Liver (tissue), 9 donors: ENCODE data around the gene AGPAT1. TPM values are rescaled to one million over a fixed set of nuclear protein-coding genes. Genes with fewer than 3 reads are reported as not detected.
"Not testable (repeated sequence)": the region's sequence is repeated elsewhere in the genome, so short reads cannot be mapped to it uniquely, and the experiment has no call there.

ENCODE experiments used
- DNase-seq: peaks from one replicate; pipeline ENCODE4 v3.0.0-alpha.2; 2017; ENCODE audit warnings: low spot score
- H3K27ac ChIP-seq, 2 donors: one replicate each; pipeline ENCODE4 v1.7.0; 2013; ENCODE audit warnings: inconsistent platforms in 2 of 2, low read length in 2 of 2, control low read depth in 1 of 2, low read depth in 1 of 2, mild to moderate bottlenecking in 1 of 2
- H3K27me3 ChIP-seq, 4 donors: one replicate each; pipeline versions ENCODE4 v1.6.1 to v1.7.0; 2013; ENCODE audit warnings: low read length in 3 of 4, inconsistent platforms in 1 of 4, mild to moderate bottlenecking in 1 of 4, moderate library complexity in 1 of 4; ENCODE audit not compliant: control insufficient read depth in 4 of 4, insufficient read depth in 4 of 4
- H3K36me3 ChIP-seq, 4 donors: one replicate each; pipeline versions ENCODE4 v1.6.1 to v1.7.0; 2013; ENCODE audit warnings: low read length in 3 of 4, mild to moderate bottlenecking in 3 of 4, low read depth in 1 of 4, moderate library complexity in 1 of 4; ENCODE audit not compliant: control insufficient read depth in 4 of 4, insufficient read depth in 3 of 4
- H3K4me1 ChIP-seq, 4 donors: one replicate each; pipeline versions ENCODE4 v1.6.1 to v1.7.0; 2013; ENCODE audit warnings: low read length in 3 of 4, mild to moderate bottlenecking in 3 of 4, moderate library complexity in 1 of 4; ENCODE audit not compliant: control insufficient read depth in 4 of 4, insufficient read depth in 4 of 4
- H3K4me3 ChIP-seq, 3 donors: one replicate each; pipeline versions ENCODE4 v1.6.1 to v1.7.0; 2013; ENCODE audit warnings: low read length in 3 of 3, control low read depth in 1 of 3, low read depth in 1 of 3, mild to moderate bottlenecking in 1 of 3
- H3K9ac ChIP-seq, 2 donors: one replicate each; pipeline ENCODE4 v1.7.0; 2013; ENCODE audit warnings: low read length in 2 of 2, mild to moderate bottlenecking in 2 of 2, moderate library complexity in 2 of 2, control low read depth in 1 of 2, low read depth in 1 of 2
- H3K9me3 ChIP-seq, 4 donors: one replicate each; pipeline versions ENCODE4 v1.6.1 to v1.7.0; 2013; ENCODE audit warnings: low read length in 3 of 4; ENCODE audit not compliant: control insufficient read depth in 4 of 4
- CTCF ChIP-seq: fragments of 150-350 bp; IDR thresholded peaks from 2 replicates; pipeline ENCODE4 v1.5.1; 2017; ENCODE audit warnings: improper control_type of control experiment, low read depth, low read length; ENCODE audit not compliant: missing input control
- EGR1 ChIP-seq, 2 donors: IDR thresholded peaks; 2 replicates each; pipeline ENCODE4 v1.6.1; 2016 to 2018; ENCODE audit warnings: antibody characterized with exemption in 2 of 2, low read depth in 2 of 2
- FOXA1 ChIP-seq: IDR thresholded peaks from 2 replicates; pipeline ENCODE4 v1.6.1; 2016; ENCODE audit warnings: antibody characterized with exemption
- FOXA2 ChIP-seq: IDR thresholded peaks from 2 replicates; pipeline ENCODE4 v1.6.1; 2016; ENCODE audit warnings: antibody characterized with exemption
- GABPA ChIP-seq, 2 donors: IDR thresholded peaks in 1 of 2; conservative IDR thresholded peaks in 1 of 2; 2 replicates each; pipeline ENCODE4 v1.6.1; 2016; ENCODE audit warnings: antibody characterized with exemption in 2 of 2, mild to moderate bottlenecking in 1 of 2, moderate library complexity in 1 of 2
- HNF4A ChIP-seq, 2 donors: conservative IDR thresholded peaks; 2 replicates each; pipeline ENCODE4 v1.6.1; 2016; ENCODE audit warnings: antibody characterized with exemption in 2 of 2, mild to moderate bottlenecking in 2 of 2
- REST ChIP-seq: IDR thresholded peaks from 2 replicates; pipeline ENCODE4 v1.6.1; 2016; ENCODE audit warnings: antibody characterized with exemption, mild to moderate bottlenecking
- RXRA ChIP-seq, 2 donors: IDR thresholded peaks; 2 replicates each; pipeline ENCODE4 v1.6.1; 2017 to 2018; ENCODE audit warnings: antibody characterized with exemption in 2 of 2, mild to moderate bottlenecking in 1 of 2
- SP1 ChIP-seq: IDR thresholded peaks from 2 replicates; pipeline ENCODE4 v1.6.1; 2018; ENCODE audit warnings: antibody characterized with exemption, mild to moderate bottlenecking
- TAF1 ChIP-seq: conservative IDR thresholded peaks from 2 replicates; pipeline ENCODE4 v1.6.1; 2016; ENCODE audit warnings: antibody characterized with exemption, mild to moderate bottlenecking
- YY1 ChIP-seq: IDR thresholded peaks from 2 replicates; pipeline ENCODE4 v1.6.1; 2016; ENCODE audit warnings: antibody characterized with exemption, mild to moderate bottlenecking
- ZBTB33 ChIP-seq: IDR thresholded peaks from 2 replicates; pipeline ENCODE4 v1.6.1; 2016; ENCODE audit warnings: antibody characterized with exemption
- WGBS: extraction: QIAGEN DNeasy Blood & Tissue Kit; methylation state at CpG from one replicate; pipeline ENCODE4 v1.1.7; 2013; 5-methylcytosine and 5-hydroxymethylcytosine counted together
- polyA plus RNA-seq, 2 donors: library from polyadenylated mRNA; stranded (reverse) in 1 of 2; unstranded in 1 of 2; fragments of 200-250 nt in 1 of 2; fragments of >200 nt in 1 of 2; fragmentation: Nextera tagmentation in 1 of 2; extraction: Ambion mirVana in 1 of 2; gene quantifications; one replicate each; pipeline versions ENCODE4 v1.2.1 to v1.2.3, GENCODE V29; 2013 to 2015
- total RNA-seq, 2 donors: library from RNA; depleted of rRNA; stranded (reverse); fragments of >200 nt; gene quantifications; one replicate each; pipeline ENCODE4 v1.2.3, GENCODE V29; 2014
- donor health status: healthy.
- donor health status: healthy.
- donor health status: healthy.
- donor health status: healthy.
- donor health status: healthy.

AGPAT1 gene
- total and polyA plus RNA-seq, 4 donors, result 10.4 to 45.1 (median 17.5) TPM

- TF ChIP-seq ZBTB33 (no peak), SP1 (no peak), HNF4A (conservative IDR thresholded peaks at IDR 0.05) (no peak)
Measured at GRCh38 chr6:32194388-32194787, 18.5 kb upstream of the AGPAT1 start (continued).

GRCh38 chr6:32193096-32193495, 17.2 kb upstream of the AGPAT1 start:
- DNase-seq, H3K36me3 ChIP-seq, H3K9ac ChIP-seq, H3K27me3 ChIP-seq, H3K9me3 ChIP-seq, H3K4me3 ChIP-seq: not testable (repeated sequence)
- Histone ChIP-seq H3K4me1 (peaks cover 8 to 42% (median 26%) of the 10 kb centered on the region in 4 donors), H3K27ac (peak overlapping the region; percentile 75 to 97)
- 80% methylated on average over 13 of the region's 13 CpGs for WGBS

- Histone ChIP-seq H3K27ac (peak within 1 kb of the TSS; percentile 75 to 97), H3K27me3 (no peaks in the 10 kb centered on the region), H3K4me3 (peak within 1 kb of the TSS in 2 of 3 donors; percentile 37 to 40), H3K4me1 (peaks cover 8 to 45% (median 29%) of the 10 kb centered on the region in 4 donors), H3K9ac (peak within 1 kb of the TSS; percentile 54 to 73), H3K36me3 (peaks cover 0 to 2% (median 1%) of the 10 kb centered on the region in 4 donors), H3K9me3 (no peaks in the 10 kb centered on the region)
- TF ChIP-seq TAF1, result no peak
- TF ChIP-seq CTCF, result no peak
- peak; percentile 33 to 36 for TF ChIP-seq GABPA (IDR thresholded peaks at IDR 0.05 in 1 of 2, conservative IDR thresholded peaks at IDR 0.05 in 1 of 2)
- WGBS, result 48% methylated on average over 5 of the region's 5 CpGs
- no peak for DNase-seq
Measured at GRCh38 chr6:32192608-32193039, 16.7 kb upstream of the AGPAT1 start, which contains the start of gene GPSM3. Gene GPSM3, minus strand, starts transcription at chr6:32192643. Its CDS starts 130 bp downstream, at chr6:32192513.

GRCh38 chr6:32191696-32192607, 16.1 kb upstream of the AGPAT1 start:
- WGBS, result 77% methylated on average over 15 of the region's 15 CpGs
- peaks cover 0 to 8% (median 6%) of the 10 kb centered on the region in 4 donors for H3K36me3 ChIP-seq
- H3K9ac ChIP-seq, result peak overlapping the region; percentile 48 to 73
- peaks cover 8 to 42% (median 27%) of the 10 kb centered on the region in 4 donors for H3K4me1 ChIP-seq
- H3K27me3 ChIP-seq, result no peaks in the 10 kb centered on the region
- no peak for DNase-seq
- H3K27ac ChIP-seq, result peak overlapping the region; percentile 75 to 97
- H3K9me3 ChIP-seq, result no peaks in the 10 kb centered on the region
- H3K4me3 ChIP-seq, result peak overlapping the region in 2 of 3 donors; percentile 37 to 40
- TF ChIP-seq HNF4A (conservative IDR thresholded peaks at IDR 0.05) (no peak), TAF1 (no peak), FOXA1 (no peak), SP1 (no peak), RXRA (IDR thresholded peaks at IDR 0.05) (no peak), REST (no peak), FOXA2 (no peak), YY1 (no peak), EGR1 (IDR thresholded peaks at IDR 0.05; ENCODE audit: low read depth in 2 of 2) (no peak), CTCF (no peak)
